ENCODE data around the gene EML2. TPM values are rescaled to one million over a fixed set of nuclear protein-coding genes. Genes with fewer than 3 reads are reported as not detected.

Gene EML2
- total and polyA plus RNA-seq, 10 of the 15 experiments (the other 5 are each of a cell fraction or from before 2014, with no cell fraction given), result 1.6 to 64.0 (median 27.5) TPM

DNA sequence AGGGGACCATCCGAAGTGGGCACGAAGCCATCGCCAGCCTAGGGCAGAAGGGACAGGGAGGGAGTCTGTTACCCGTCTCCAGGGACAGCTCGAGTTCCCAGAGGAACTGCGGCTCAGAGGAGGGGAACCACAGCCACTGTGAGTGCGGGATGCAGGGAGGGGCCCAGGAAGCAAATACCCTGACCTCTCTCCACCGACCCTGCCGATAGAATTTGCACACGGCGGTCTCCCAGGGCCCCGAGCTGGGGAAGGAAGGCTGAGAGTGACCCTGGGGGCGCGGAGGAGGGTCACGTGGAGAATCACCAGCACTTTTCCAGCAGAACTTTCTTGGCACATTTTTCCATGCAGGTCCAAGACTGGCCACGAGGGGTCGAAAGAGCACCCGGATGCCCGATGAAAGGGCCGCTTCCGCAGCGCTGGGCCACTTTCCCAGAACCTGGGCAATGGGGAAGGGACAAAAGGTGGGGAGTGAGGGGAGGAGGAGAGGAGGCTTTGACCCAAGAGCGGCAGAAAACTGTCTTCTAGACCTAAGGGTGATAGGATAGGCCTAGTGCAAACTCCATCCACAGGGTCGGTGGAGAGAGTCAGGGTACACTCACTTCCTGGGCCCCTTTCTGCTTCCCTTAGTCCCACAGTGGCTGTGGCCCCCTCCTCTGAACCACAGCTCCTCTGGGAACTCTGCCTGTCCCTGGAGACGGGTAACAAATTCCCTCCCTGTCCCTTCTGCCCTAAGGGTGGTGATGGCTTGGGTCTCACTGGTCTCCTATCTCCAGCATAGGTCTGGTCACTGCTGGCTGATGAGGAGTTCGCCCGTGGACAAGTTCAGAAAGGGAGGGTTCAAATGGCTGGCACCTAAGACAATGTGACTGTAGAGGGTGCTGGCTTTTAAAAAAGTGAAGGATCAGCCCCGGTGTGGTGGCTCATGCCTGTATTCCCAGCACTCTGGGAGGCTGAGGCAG is 31.8 kb downstream of the EML2 start (continued):
- TF ChIP-seq, protein P1, sequence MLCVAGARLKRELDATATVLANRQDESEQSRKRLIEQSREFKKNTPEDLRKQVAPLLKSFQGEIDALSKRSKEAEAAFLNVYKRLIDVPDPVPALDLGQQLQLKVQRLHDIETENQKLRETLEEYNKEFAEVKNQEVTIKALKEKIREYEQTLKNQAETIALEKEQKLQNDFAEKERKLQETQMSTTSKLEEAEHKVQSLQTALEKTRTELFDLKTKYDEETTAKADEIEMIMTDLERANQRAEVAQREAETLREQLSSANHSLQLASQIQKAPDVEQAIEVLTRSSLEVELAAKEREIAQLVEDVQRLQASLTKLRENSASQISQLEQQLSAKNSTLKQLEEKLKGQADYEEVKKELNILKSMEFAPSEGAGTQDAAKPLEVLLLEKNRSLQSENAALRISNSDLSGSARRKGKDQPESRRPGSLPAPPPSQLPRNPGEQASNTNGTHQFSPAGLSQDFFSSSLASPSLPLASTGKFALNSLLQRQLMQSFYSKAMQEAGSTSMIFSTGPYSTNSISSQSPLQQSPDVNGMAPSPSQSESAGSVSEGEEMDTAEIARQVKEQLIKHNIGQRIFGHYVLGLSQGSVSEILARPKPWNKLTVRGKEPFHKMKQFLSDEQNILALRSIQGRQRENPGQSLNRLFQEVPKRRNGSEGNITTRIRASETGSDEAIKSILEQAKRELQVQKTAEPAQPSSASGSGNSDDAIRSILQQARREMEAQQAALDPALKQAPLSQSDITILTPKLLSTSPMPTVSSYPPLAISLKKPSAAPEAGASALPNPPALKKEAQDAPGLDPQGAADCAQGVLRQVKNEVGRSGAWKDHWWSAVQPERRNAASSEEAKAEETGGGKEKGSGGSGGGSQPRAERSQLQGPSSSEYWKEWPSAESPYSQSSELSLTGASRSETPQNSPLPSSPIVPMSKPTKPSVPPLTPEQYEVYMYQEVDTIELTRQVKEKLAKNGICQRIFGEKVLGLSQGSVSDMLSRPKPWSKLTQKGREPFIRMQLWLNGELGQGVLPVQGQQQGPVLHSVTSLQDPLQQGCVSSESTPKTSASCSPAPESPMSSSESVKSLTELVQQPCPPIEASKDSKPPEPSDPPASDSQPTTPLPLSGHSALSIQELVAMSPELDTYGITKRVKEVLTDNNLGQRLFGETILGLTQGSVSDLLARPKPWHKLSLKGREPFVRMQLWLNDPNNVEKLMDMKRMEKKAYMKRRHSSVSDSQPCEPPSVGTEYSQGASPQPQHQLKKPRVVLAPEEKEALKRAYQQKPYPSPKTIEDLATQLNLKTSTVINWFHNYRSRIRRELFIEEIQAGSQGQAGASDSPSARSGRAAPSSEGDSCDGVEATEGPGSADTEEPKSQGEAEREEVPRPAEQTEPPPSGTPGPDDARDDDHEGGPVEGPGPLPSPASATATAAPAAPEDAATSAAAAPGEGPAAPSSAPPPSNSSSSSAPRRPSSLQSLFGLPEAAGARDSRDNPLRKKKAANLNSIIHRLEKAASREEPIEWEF (IDR thresholded peaks at IDR 0.05; ENCODE audit: insufficient replicate concordance, low read depth, low read length), result no peak
- TF ChIP-seq POLR2AphosphoS5 (IDR thresholded peaks at IDR 0.05; ENCODE audit: low read length) (no peak), IRF4 (IDR thresholded peaks at IDR 0.05; ENCODE audit: low read depth, low read length) (no peak), TAF1 (IDR thresholded peaks at IDR 0.05; ENCODE audit: borderline replicate concordance, low read depth, low read length) (no peak), NBN (IDR thresholded peaks at IDR 0.05) (peak; percentile 59; the same call in 1 of the 2 replicates), DPF2 (IDR thresholded peaks at IDR 0.05) (0 out of 2 replicates have a peak, but pooled peaks have one; percentile 14), EP300 (IDR thresholded peaks at IDR 0.05; ENCODE audit: borderline replicate concordance in 1 of 2, control insufficient read depth in 1 of 2, low read depth in 2 of 2, low read length in 2 of 2) (no peak), NR2C2 (IDR thresholded peaks at IDR 0.05; ENCODE audit: borderline replicate concordance, control insufficient read depth, insufficient read length, low read depth) (no peak), SIN3A (IDR thresholded peaks at IDR 0.05; ENCODE audit: low read depth, low read length) (no peak), NR2F1 (conservative IDR thresholded peaks at IDR 0.05) (peak; percentile 55; the same call in 1 of the 2 replicates), STAT3 (IDR thresholded peaks at IDR 0.05; ENCODE audit: low read depth, low read length) (no peak), HDAC6 (IDR thresholded peaks at IDR 0.05; ENCODE audit: unreplicated experiment) (no peak), FOXK2 (IDR thresholded peaks at IDR 0.05) (no peak), JUNB (IDR thresholded peaks at IDR 0.05) (no peak), CEBPB (IDR thresholded peaks at IDR 0.05; ENCODE audit: borderline replicate concordance in 1 of 2, low read depth in 2 of 2, low read length in 2 of 2) (no peak)
- TF ChIP-seq, protein P2, sequence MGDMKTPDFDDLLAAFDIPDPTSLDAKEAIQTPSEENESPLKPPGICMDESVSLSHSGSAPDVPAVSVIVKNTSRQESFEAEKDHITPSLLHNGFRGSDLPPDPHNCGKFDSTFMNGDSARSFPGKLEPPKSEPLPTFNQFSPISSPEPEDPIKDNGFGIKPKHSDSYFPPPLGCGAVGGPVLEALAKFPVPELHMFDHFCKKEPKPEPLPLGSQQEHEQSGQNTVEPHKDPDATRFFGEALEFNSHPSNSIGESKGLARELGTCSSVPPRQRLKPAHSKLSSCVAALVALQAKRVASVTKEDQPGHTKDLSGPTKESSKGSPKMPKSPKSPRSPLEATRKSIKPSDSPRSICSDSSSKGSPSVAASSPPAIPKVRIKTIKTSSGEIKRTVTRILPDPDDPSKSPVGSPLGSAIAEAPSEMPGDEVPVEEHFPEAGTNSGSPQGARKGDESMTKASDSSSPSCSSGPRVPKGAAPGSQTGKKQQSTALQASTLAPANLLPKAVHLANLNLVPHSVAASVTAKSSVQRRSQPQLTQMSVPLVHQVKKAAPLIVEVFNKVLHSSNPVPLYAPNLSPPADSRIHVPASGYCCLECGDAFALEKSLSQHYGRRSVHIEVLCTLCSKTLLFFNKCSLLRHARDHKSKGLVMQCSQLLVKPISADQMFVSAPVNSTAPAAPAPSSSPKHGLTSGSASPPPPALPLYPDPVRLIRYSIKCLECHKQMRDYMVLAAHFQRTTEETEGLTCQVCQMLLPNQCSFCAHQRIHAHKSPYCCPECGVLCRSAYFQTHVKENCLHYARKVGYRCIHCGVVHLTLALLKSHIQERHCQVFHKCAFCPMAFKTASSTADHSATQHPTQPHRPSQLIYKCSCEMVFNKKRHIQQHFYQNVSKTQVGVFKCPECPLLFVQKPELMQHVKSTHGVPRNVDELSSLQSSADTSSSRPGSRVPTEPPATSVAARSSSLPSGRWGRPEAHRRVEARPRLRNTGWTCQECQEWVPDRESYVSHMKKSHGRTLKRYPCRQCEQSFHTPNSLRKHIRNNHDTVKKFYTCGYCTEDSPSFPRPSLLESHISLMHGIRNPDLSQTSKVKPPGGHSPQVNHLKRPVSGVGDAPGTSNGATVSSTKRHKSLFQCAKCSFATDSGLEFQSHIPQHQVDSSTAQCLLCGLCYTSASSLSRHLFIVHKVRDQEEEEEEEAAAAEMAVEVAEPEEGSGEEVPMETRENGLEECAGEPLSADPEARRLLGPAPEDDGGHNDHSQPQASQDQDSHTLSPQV (IDR thresholded peaks at IDR 0.05), result no peak

All from GM12878 (cell line).